Measurements from ENCODE around the gene ARHGAP35.

Gene ARHGAP35

GRCh38 chr19:46862974-46863632, 2.3 kb downstream of the ARHGAP35 start:
- Histone ChIP-seq H4K91ac (ENCODE audit: low read depth, low read length) (no peak overlapping the region), H3K14ac (ENCODE audit: low read length) (no peak overlapping the region), H4K8ac (ENCODE audit: low read depth, low read length) (no peak overlapping the region), H3K27ac (ENCODE audit: low read depth, low read length) (peak overlapping the region; percentile 40), H3K4me2 (ENCODE audit: low read length) (peak overlapping the region; percentile 82), H3K79me2 (ENCODE audit: control insufficient read depth, insufficient read depth, low read length, poor library complexity) (peaks cover 12% of the 10 kb centered on the region), H3K18ac (ENCODE audit: low read length) (no peak overlapping the region), H3K9me3 (ENCODE audit: insufficient read depth, low read depth, low read length) (no peaks in the 10 kb centered on the region), H3K27me3 (ENCODE audit: insufficient read depth, low read length) (no peaks in the 10 kb centered on the region), H3K9ac (ENCODE audit: low read length) (no peak overlapping the region), H3K4ac (ENCODE audit: low read depth, low read length) (no peak overlapping the region), H2BK12ac (ENCODE audit: low read length) (no peak overlapping the region), H3K36me3 (ENCODE audit: control insufficient read depth in 1 of 2, insufficient read depth in 2 of 2, low read length in 2 of 2) (no peaks in the 10 kb centered on the region), H3K4me3 (ENCODE audit: low read depth, low read length) (no peak overlapping the region), H2AK5ac (ENCODE audit: low read length) (no peak overlapping the region), H2BK5ac (ENCODE audit: low read depth, low read length, poor library complexity) (no peak overlapping the region), H4K12ac (ENCODE audit: low read depth, low read length) (no peak overlapping the region), H3K79me1 (ENCODE audit: low read length) (peaks cover 11% of the 10 kb centered on the region), H2BK120ac (ENCODE audit: insufficient read depth, low read length, poor library complexity) (no peak overlapping the region), H3K4me1 (ENCODE audit: control insufficient read depth in 1 of 2, insufficient read depth in 2 of 2, low read length in 2 of 2) (peaks cover 10 to 22% of the 10 kb centered on the region in 2 experiments), H3K23ac (ENCODE audit: low read length) (no peak overlapping the region), H2AFZ (ENCODE audit: insufficient read depth, low read length, poor library complexity) (no peak overlapping the region)
- WGBS (ENCODE audit: extremely low coverage, insufficient coverage, insufficient read length) = no CpG with 5 or more reads among the region's 4 CpGs
- DNase-seq = no peak

DNA sequence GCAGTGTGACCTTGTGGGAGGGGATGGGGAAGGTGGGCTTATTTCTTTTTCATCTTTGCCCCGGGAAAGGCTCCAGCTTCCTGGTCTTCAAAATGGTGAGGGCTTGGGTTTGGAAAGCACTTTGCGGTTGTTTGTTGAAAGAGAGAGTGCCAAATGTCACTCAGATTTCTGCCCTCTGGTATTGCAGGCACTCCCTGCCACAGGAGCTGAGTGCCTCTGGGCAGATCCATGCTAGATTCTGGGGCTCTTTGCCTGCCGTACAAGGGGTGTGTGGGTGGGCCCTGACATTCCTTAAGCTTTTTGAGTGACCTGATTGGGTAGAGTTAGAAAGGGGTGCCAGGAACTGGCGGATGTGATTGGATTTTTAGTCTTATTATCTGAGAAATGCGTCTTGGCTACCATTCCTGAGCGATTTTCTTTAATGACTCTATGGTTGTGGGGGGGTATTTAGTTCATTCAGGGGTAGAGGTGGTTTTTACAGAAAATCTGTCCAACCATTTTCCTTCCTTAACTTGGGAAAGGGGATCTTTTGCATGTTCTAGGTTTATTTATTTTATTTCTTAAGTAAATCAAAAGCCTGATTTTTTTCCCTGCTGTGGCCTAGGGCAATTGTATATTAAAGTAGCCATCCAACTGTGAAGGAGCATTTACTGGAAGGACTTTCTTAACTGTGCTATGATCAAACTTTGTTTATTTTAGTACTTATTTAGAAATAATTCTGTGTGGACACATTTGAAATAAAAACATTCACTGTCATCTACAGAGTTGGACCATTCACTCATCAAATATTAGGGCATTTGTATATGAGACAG, 3.2 kb downstream of the ARHGAP35 start:
- no peak overlapping the region for H3K14ac ChIP-seq (ENCODE audit: low read length)
- H3K18ac ChIP-seq (ENCODE audit: low read length) = no peak overlapping the region
- H3K4ac ChIP-seq (ENCODE audit: low read depth, low read length) = no peak overlapping the region
- no peak overlapping the region for H3K23ac ChIP-seq (ENCODE audit: low read length)
- no peaks in the 10 kb centered on the region for H3K27me3 ChIP-seq (ENCODE audit: insufficient read depth, low read length)
- no peak overlapping the region for H4K91ac ChIP-seq (ENCODE audit: low read depth, low read length)
- no peak overlapping the region for H4K12ac ChIP-seq (ENCODE audit: low read depth, low read length)
- no peak overlapping the region for H4K8ac ChIP-seq (ENCODE audit: low read depth, low read length)
- H2BK12ac ChIP-seq (ENCODE audit: low read length) = no peak overlapping the region
- no peak overlapping the region for H3K4me3 ChIP-seq (ENCODE audit: low read depth, low read length)
- H2AK5ac ChIP-seq (ENCODE audit: low read length) = no peak overlapping the region
- no peak overlapping the region for H2AFZ ChIP-seq (ENCODE audit: insufficient read depth, low read length, poor library complexity)
- H3K4me1 ChIP-seq (ENCODE audit: control insufficient read depth in 1 of 2, insufficient read depth in 2 of 2, low read length in 2 of 2) = peaks cover 10 to 22% of the 10 kb centered on the region in 2 experiments
- H2BK5ac ChIP-seq (ENCODE audit: low read depth, low read length, poor library complexity) = no peak overlapping the region
- no CpG with 5 or more reads among the region's 6 CpGs for WGBS (ENCODE audit: extremely low coverage, insufficient coverage, insufficient read length)
- peak overlapping the region; percentile 82 for H3K4me2 ChIP-seq (ENCODE audit: low read length)
- H3K36me3 ChIP-seq (ENCODE audit: control insufficient read depth in 1 of 2, insufficient read depth in 2 of 2, low read length in 2 of 2) = no peaks in the 10 kb centered on the region
- H3K9me3 ChIP-seq (ENCODE audit: insufficient read depth, low read depth, low read length) = no peaks in the 10 kb centered on the region
- peak overlapping the region; percentile 40 for H3K27ac ChIP-seq (ENCODE audit: low read depth, low read length)
- peaks cover 14% of the 10 kb centered on the region for H3K79me2 ChIP-seq (ENCODE audit: control insufficient read depth, insufficient read depth, low read length, poor library complexity)
- no peak overlapping the region for H2BK120ac ChIP-seq (ENCODE audit: insufficient read depth, low read length, poor library complexity)
- peaks cover 11% of the 10 kb centered on the region for H3K79me1 ChIP-seq (ENCODE audit: low read length)
- H3K9ac ChIP-seq (ENCODE audit: low read length) = no peak overlapping the region
- no peak for DNase-seq

DNA sequence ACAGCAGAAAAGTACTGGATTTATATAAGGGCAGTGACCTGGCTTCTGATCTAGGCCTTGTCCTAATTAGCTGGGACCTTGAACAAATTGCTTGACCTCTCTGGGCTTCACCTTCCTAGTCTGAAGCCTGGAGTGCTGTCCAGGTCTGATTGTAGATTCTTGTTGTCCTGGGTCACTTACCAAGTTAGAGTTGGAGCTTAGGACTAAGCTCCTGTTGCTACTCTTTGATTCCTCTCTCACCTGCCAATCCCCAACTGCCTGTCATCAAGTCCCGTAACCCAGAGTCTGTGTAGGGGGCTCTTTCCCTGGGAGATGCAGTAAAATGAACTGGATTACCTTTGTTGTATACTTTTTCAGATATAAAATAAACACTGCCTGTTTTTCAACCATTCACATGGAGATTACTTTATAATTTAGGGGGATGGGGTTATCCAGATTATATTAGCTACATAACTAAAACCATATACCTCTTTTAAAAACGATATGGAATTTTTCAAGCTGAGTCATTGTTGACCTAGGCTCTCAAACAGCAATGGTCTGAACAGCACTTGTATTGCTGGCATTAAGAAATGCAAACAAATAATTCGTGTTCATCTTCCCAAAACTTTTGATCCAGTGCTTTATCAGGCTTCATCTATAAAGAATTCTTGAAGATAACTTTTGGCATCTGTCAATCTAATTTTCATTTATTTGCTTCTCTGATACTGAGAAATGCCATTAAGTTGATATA, 5.8 kb downstream of the ARHGAP35 start:
- Histone ChIP-seq H3K23ac (ENCODE audit: low read length) (no peak overlapping the region), H4K91ac (ENCODE audit: low read depth, low read length) (no peak overlapping the region), H2AK5ac (ENCODE audit: low read length) (no peak overlapping the region), H3K9me3 (ENCODE audit: insufficient read depth, low read depth, low read length) (no peaks in the 10 kb centered on the region), H3K27ac (ENCODE audit: low read depth, low read length) (no peak overlapping the region), H4K8ac (ENCODE audit: low read depth, low read length) (no peak overlapping the region), H2BK5ac (ENCODE audit: low read depth, low read length, poor library complexity) (no peak overlapping the region), H3K79me1 (ENCODE audit: low read length) (peaks cover 3% of the 10 kb centered on the region), H3K4me1 (ENCODE audit: control insufficient read depth in 1 of 2, insufficient read depth in 2 of 2, low read length in 2 of 2) (peaks cover 10 to 19% of the 10 kb centered on the region in 2 experiments), H3K18ac (ENCODE audit: low read length) (no peak overlapping the region), H3K27me3 (ENCODE audit: insufficient read depth, low read length) (no peaks in the 10 kb centered on the region), H4K12ac (ENCODE audit: low read depth, low read length) (no peak overlapping the region), H3K79me2 (ENCODE audit: control insufficient read depth, insufficient read depth, low read length, poor library complexity) (peaks cover 9% of the 10 kb centered on the region), H3K14ac (ENCODE audit: low read length) (no peak overlapping the region), H3K36me3 (ENCODE audit: control insufficient read depth in 1 of 2, insufficient read depth in 2 of 2, low read length in 2 of 2) (peaks cover 0 to 2% of the 10 kb centered on the region in 2 experiments), H3K4ac (ENCODE audit: low read depth, low read length) (peak overlapping the region; percentile 19), H3K9ac (ENCODE audit: low read length) (no peak overlapping the region), H2AFZ (ENCODE audit: insufficient read depth, low read length, poor library complexity) (no peak overlapping the region), H2BK12ac (ENCODE audit: low read length) (no peak overlapping the region), H3K4me3 (ENCODE audit: low read depth, low read length) (no peak overlapping the region), H2BK120ac (ENCODE audit: insufficient read depth, low read length, poor library complexity) (no peak overlapping the region), H3K4me2 (ENCODE audit: low read length) (no peak overlapping the region)
- no CpG with 5 or more reads among the region's 3 CpGs for WGBS (ENCODE audit: extremely low coverage, insufficient coverage, insufficient read length)
- no peak for DNase-seq

DNA sequence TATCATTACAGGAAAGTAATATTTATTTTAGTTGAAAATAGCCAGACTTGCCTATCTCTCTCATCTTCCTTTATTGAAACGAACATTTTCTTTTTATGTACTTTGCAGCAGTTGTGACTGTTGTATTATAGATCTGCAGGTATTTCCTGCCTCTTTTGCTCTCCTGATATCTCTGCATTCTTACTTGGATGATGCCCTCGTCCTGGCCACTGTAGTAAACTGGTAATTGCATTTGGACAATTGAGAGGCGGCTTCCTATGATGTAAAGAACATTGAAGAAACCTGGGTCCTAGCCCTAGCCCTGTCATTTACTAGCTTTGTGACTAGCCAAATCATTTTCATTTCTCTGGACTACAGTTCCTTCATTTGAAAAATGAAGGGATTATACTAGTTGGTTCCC, 6.4 kb downstream of the ARHGAP35 start:
- Histone ChIP-seq H3K27me3 (ENCODE audit: insufficient read depth, low read length) (no peaks in the 10 kb centered on the region), H3K79me1 (ENCODE audit: low read length) (no peaks in the 10 kb centered on the region), H3K27ac (ENCODE audit: low read depth, low read length) (no peak overlapping the region), H3K36me3 (ENCODE audit: control insufficient read depth in 1 of 2, insufficient read depth in 2 of 2, low read length in 2 of 2) (peaks cover 0 to 2% of the 10 kb centered on the region in 2 experiments), H4K8ac (ENCODE audit: low read depth, low read length) (no peak overlapping the region), H3K14ac (ENCODE audit: low read length) (no peak overlapping the region), H3K4ac (ENCODE audit: low read depth, low read length) (no peak overlapping the region), H3K4me2 (ENCODE audit: low read length) (no peak overlapping the region), H3K4me1 (ENCODE audit: control insufficient read depth in 1 of 2, insufficient read depth in 2 of 2, low read length in 2 of 2) (peaks cover 10 to 19% of the 10 kb centered on the region in 2 experiments), H3K9ac (ENCODE audit: low read length) (no peak overlapping the region), H3K79me2 (ENCODE audit: control insufficient read depth, insufficient read depth, low read length, poor library complexity) (peaks cover 6% of the 10 kb centered on the region), H2BK120ac (ENCODE audit: insufficient read depth, low read length, poor library complexity) (no peak overlapping the region), H3K23ac (ENCODE audit: low read length) (no peak overlapping the region), H4K91ac (ENCODE audit: low read depth, low read length) (no peak overlapping the region), H4K12ac (ENCODE audit: low read depth, low read length) (no peak overlapping the region), H2AFZ (ENCODE audit: insufficient read depth, low read length, poor library complexity) (no peak overlapping the region), H2BK12ac (ENCODE audit: low read length) (no peak overlapping the region), H3K4me3 (ENCODE audit: low read depth, low read length) (no peak overlapping the region), H3K18ac (ENCODE audit: low read length) (no peak overlapping the region), H2AK5ac (ENCODE audit: low read length) (no peak overlapping the region), H2BK5ac (ENCODE audit: low read depth, low read length, poor library complexity) (no peak overlapping the region), H3K9me3 (ENCODE audit: insufficient read depth, low read depth, low read length) (no peaks in the 10 kb centered on the region)
- WGBS (ENCODE audit: extremely low coverage, insufficient coverage, insufficient read length) = no CpG with 5 or more reads among the region's 3 CpGs
- no peak for DNase-seq

All from trophoblast cell (in vitro differentiated cells and primary cell).